ENCODE measurements around the gene ALG8.
"Not testable (repeated sequence)": the region's sequence is repeated elsewhere in the genome, so short reads cannot be mapped to it uniquely, and the experiment has no call there.

The ALG8 gene

GRCh38 chr11:78139422-78140391 lies at the start of gene ALG8:
TSS of gene ALG8 (minus strand) at chr11:78139626. CDS start at chr11:78139588, 38 bp downstream.
- peak; percentile 97 to 98 for DNase-seq

- DNase-seq = peak; percentile 92 to 93
Observed at GRCh38 chr11:78188286-78189173, 49.1 kb upstream of the ALG8 start, which contains the start of the genes KCTD21 and USP35. TSS of gene KCTD21 (minus strand) at chr11:78188626. CDS start at chr11:78174554, 14,072 bp downstream. TSS of gene USP35 (plus strand) at chr11:78188919. CDS start at chr11:78196246, 7,327 bp downstream.

GRCh38 chr11:78187366-78188285 lies 48.2 kb upstream of the ALG8 start:
- DNase-seq = peak; percentile 75 to 76

GRCh38 chr11:78181185-78181584 lies 41.8 kb upstream of the ALG8 start:
- no peak for DNase-seq

- no peak for DNase-seq
Observed at GRCh38 chr11:78180751-78181150, 41.3 kb upstream of the ALG8 start.

GRCh38 chr11:78179459-78180071 lies 40.1 kb upstream of the ALG8 start:
- no peak for DNase-seq

GRCh38 chr11:78177216-78177615 lies 37.8 kb upstream of the ALG8 start:
- DNase-seq = no peak

GRCh38 chr11:78176605-78177141 lies 37.2 kb upstream of the ALG8 start:
- no peak for DNase-seq

- DNase-seq = not testable (repeated sequence)
Observed at GRCh38 chr11:78175862-78176261, 36.4 kb upstream of the ALG8 start.

- DNase-seq = no peak
Observed at GRCh38 chr11:78171951-78172350, 32.5 kb upstream of the ALG8 start.

GRCh38 chr11:78170874-78171549 lies 31.6 kb upstream of the ALG8 start:
- DNase-seq = no peak

- DNase-seq = no peak
Observed at GRCh38 chr11:78170413-78170812, 31.0 kb upstream of the ALG8 start.

- DNase-seq = no peak
Observed at GRCh38 chr11:78168539-78169477, 29.4 kb upstream of the ALG8 start.

GRCh38 chr11:78166855-78167469 lies 27.5 kb upstream of the ALG8 start:
- DNase-seq = no peak

- no peak for DNase-seq
Observed at GRCh38 chr11:78164471-78164870, 25.0 kb upstream of the ALG8 start.

- DNase-seq = no peak
Observed at GRCh38 chr11:78163828-78164227, 24.4 kb upstream of the ALG8 start.

- no peak for DNase-seq
Observed at GRCh38 chr11:78161962-78162371, 22.5 kb upstream of the ALG8 start.

- DNase-seq = no peak
Observed at GRCh38 chr11:78161346-78161745, 21.9 kb upstream of the ALG8 start.

GRCh38 chr11:78160557-78160956 lies 21.1 kb upstream of the ALG8 start:
- no peak for DNase-seq

Measured in stimulated activated CD4-positive, alpha-beta T cell treated with anti-CD3 and anti-CD28 coated beads, Interleukin-2, amount 100 ng/mL, for 24 hours (primary cell).